IPS-18c (cell line): Measurements from ENCODE around the gene SPATA32.

Experiments used
- H3K4me3 ChIP-seq: 2 replicates; pipeline ENCODE4 v1.7.0; 2013; ENCODE audit warnings: low read depth, mild to moderate bottlenecking, low read length, moderate library complexity; ENCODE audit not compliant: insufficient read depth
- H3K9me3 ChIP-seq: one replicate; pipeline ENCODE4 v1.6.1; 2013; ENCODE audit warnings: mild to moderate bottlenecking, low read length, moderate library complexity; ENCODE audit not compliant: control insufficient read depth, insufficient read depth

SPATA32 gene

DNA sequence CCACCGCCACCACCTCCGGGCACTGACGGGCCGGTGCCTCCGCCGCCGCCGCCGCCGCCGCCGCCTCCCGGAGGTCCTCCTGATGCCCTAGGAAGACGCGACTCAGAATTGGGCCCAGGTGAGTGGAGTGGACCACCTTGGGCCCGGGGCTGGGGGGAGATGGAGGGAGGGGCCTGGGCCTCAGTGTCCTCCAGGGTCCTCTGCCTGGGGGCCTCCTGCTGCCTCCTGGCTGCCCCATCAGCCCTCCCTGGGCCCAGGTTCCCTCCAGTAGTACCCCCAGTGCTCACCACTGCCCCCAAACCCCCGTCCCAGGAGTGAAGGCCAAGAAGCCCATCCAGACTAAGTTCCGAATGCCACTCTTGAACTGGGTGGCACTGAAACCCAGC, 19.9 kb downstream of the SPATA32 start:
- Histone ChIP-seq H3K9me3 (peaks cover 4% of the 10 kb centered on the region), H3K4me3 (peak overlapping the region; percentile 20; the same call in 1 of the 2 replicates)

DNA sequence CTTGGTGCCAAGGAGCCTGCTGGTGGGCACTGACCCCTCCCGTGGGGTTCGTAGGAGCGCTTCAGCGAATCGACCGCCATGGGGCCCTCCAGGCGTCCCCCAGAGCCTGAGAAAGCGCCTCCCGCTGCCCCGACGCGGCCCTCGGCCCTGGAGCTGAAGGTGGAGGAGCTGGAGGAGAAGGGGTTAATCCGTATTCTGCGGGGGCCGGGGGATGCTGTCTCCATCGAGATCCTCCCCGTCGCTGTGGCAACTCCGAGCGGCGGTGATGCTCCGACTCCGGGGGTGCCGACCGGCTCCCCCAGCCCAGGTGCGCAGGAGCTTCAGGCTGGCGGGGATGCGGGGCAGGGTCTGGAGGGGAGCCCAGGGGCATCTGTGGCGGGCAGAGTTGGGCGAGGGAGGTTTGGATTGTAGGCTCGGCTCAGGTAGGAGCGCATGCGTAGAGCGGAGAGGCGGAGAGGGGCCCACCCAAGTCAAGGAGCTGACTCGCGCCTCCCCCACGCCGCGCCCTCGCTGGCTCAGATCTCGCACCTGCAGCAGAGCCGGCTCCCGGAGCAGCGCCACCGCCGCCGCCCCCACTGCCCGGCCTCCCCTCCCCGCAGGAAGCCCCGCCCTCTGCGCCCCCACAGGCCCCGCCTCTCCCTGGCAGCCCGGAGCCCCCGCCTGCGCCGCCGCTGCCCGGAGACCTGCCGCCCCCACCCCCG, 20.4 kb downstream of the SPATA32 start:
- peak overlapping the region; percentile 65 for H3K4me3 ChIP-seq

DNA sequence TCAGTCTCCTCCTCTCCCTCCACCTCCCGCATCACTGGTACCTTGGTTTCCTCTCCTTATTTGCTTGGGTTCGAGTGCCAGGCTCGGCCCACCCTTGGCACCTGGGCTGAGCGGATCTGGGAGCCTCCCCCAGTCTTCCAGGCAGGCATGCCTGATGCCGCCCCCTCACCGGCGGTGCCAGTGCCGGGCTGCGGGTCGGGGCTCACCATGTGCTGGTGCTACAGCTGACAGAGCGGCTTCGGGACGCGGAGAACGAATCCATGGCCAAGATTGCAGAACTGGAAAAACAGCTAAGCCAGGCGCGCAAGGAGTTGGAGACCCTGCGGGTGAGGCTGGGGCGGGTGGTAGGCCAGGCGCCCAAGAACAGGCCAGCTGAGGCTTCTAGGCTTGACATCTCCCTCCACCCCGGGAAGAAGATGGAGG, 21.0 kb downstream of the SPATA32 start:
- peaks cover 4% of the 10 kb centered on the region for H3K9me3 ChIP-seq
- H3K4me3 ChIP-seq, result peak overlapping the region; percentile 65

More for the DNA sequence above, 20.4 kb downstream of the SPATA32 start:
- peaks cover 4% of the 10 kb centered on the region for H3K9me3 ChIP-seq

DNA sequence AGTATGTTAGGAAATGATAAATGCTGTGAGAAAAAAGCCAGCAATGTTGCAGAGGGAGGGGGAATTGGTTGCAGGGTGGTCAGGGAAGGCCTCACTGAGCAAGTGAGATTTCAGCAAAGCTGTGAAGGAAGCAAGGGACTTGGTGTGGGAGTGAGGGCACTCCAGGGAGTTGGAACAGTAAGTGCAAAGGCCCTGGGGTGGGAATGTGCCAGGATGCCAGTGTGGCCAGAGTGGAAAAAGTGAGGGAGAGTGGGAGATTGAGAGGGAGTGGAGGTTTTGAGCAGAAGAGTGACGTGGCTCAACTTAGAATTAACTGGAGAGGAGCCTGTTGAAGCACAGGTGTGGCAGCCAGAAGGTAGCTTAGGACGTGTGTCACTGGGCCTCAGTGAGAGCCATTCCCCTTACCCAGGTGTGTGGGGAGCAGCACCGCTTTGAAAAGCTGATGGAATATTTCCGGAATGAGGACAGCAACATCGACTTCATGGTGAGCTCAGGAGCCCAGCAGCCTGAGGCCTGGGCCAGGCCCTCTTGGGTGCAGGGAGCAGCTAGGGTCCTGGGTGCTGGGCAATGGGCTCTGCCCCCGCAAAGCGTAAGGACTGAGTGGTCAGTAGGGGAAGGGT, 23.6 kb downstream of the SPATA32 start:
- H3K4me3 ChIP-seq, result no peak overlapping the region

DNA sequence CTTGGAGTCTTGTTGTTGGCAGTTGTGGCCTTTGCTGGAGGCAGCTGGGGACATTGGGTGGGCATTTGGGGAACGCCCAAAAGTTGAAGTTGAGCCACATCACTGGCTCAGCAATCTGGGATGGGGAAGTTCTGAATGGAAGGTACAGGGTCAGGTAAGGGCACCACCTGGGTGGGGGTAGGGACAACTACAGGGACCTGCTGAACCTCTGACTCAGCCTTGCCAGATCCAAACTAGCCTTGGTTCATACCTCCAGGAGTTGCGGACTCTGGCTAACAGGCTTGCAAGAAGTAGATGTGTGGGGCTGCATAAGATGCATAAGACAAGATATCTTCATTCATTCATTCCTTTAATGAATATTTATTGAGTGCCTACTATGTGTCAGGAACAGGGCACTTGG, 24.2 kb downstream of the SPATA32 start:
- no peak overlapping the region for H3K4me3 ChIP-seq
- H3K9me3 ChIP-seq, result peaks cover 2% of the 10 kb centered on the region

More for the DNA sequence above, 23.6 kb downstream of the SPATA32 start:
- peaks cover 2% of the 10 kb centered on the region for H3K9me3 ChIP-seq

DNA sequence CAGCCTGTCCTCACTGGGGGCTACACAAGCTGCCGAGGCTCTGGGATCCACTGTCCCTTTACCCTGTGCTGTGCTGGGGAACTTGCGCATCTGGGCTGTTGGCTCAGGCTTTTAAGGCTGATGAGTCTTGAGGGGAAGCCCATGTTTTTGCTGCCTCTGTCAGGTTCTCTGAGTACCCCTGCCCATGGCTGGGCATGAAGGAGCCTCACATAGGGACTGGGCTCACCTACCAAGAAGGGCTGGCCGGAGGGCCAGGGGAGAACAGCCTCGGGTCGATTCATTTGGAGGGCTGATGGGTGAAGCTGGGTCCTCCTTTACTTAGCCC, 25.6 kb downstream of the SPATA32 start:
- no peak overlapping the region for H3K4me3 ChIP-seq
- H3K9me3 ChIP-seq, result peaks cover 2% of the 10 kb centered on the region

DNA sequence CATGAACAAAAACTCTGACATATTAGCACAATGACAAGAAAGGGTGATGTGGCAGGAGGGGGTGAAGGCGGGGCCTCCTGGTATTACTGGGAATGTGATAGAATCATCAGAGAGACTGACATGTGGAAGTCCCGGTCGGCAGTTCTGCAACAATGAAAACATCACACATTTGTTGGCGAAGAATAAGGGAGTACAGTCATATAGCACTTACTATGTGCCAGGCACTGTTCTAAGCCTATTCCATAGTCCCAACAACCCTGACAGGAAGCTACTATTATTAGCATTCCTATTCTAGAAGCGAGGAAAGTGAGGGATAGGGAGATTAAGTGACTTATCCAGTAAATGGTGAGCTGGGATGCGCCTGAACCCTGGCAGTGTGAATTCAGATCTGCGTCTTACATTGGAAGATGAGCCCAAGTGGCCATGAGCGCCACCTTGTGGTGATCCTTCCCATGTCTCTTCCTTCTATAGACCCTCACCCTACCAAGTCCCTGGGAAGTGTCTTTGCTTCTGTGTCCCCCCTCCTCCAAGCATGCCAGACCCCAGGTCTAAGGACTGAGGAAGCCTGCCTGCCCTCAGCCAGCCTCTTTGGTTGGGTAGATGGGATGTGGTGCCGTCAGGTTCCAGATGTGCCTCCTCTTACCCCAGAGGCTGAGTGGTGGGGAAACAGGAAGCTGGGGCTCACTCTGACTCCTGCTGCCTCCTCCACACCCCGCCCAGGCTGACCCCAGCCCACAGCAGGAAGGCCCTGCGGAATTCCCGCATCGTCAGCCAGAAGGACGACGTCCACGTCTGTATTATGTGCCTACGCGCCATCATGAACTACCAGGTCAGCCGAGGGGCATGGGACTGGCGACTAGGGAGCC, 26.2 kb downstream of the SPATA32 start:
- no peak overlapping the region for H3K4me3 ChIP-seq
- H3K9me3 ChIP-seq, result peaks cover 2% of the 10 kb centered on the region

DNA sequence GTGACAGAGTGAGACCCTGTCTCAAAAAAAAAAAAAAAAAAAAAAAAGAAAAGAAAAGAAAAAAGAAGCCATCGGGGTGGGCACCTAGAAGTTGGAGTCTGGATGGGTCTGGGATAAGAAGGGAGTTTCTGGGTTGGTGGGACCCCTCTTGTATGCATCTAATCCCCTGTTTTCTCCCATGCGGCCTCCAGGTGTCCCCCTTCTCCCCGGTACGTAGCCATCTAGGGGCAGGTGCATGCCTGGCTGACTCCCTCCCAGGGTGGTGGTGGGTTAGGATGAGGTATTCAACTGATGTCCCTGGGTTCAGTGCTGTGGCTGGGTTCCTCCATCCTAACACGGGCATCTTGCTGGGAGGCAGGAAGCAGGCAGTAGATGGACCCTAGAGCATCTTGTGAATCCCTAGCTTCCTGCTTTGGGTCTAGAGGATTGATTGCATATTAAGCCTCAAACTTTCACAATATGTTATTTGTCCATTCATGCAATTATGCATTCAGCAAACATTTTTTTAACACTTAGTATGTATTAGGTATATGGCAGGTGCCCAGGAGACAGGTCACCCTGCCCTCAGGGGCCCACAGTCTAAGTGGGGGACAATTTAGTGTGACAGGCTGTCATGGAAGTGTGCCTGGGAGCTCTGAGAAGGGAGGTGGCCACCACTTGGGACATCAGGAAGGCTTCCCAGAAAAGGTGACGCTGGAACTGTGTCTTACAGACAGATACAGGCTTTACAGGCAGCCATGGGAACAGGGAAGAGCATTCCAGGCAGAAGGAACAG, 27.1 kb downstream of the SPATA32 start:
- H3K4me3 ChIP-seq, result no peak overlapping the region
- no peaks in the 10 kb centered on the region for H3K9me3 ChIP-seq

DNA sequence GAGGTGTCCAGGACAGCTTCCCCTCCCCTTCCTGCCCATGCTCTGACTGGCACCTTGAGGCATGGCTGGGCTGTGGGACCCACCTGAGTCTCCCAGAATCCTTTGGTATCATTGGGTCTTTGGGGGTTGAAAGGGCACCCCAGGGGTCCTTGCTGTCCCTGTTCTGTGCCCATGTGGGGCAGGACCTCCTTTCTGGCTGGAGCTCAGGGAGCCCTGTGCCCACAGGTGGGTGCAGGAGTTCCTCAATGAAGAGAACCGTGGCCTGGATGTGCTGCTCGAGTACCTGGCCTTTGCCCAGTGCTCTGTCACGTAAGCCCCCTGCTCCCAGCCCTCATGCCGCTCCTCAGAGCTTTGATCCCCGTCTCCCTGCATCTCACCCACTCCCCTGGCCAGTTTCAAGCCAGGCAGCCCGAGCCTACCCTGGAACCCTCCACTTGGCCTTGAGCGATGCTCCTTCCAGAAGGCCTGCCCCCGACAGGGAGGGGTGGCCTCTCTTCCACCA, 28.4 kb downstream of the SPATA32 start:
- Histone ChIP-seq H3K4me3 (no peak overlapping the region), H3K9me3 (no peaks in the 10 kb centered on the region)

DNA sequence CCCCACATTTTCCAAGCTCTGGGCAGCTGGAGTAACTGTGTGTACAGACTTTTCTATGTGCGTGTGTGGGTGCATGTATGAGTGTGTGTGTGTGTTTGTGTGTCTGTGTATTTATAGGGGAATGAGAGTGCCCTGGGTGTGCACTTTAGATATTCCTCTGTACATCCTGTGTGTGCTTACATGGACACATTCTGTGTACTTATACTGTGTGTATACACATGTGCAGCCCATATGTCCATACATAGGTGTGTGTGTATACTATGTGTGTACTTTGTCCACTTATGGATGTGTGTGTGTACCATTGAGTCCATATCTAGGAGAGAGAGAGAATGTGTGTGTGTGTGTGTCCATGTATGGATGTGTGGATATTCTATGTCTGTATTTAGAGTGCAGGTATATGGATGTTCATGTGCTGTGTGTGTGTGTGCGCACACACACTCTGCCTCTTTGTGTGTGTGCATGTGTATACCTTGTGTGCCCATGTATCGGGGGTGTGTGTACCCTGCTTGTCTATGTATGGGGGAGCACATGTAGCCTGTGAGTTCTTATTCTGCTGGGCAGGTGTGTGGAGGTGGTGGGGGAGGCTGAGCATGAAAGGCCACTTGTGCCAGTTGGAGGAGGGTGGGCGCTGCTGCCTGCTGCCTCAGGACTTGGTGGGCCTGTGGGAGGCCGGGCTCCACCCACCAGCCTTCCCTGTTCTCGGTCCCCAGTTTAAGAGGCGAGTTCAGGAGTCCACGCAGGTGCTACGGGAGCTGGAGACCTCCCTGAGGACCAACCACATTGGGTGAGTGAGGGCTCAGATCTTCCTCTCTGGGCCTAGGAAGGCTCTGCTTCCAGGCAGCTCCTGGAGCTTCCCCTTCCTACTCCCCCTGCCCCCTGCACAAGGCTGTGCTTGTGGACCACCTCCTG, 29.1 kb downstream of the SPATA32 start:
- no peak overlapping the region for H3K4me3 ChIP-seq
- no peaks in the 10 kb centered on the region for H3K9me3 ChIP-seq

DNA sequence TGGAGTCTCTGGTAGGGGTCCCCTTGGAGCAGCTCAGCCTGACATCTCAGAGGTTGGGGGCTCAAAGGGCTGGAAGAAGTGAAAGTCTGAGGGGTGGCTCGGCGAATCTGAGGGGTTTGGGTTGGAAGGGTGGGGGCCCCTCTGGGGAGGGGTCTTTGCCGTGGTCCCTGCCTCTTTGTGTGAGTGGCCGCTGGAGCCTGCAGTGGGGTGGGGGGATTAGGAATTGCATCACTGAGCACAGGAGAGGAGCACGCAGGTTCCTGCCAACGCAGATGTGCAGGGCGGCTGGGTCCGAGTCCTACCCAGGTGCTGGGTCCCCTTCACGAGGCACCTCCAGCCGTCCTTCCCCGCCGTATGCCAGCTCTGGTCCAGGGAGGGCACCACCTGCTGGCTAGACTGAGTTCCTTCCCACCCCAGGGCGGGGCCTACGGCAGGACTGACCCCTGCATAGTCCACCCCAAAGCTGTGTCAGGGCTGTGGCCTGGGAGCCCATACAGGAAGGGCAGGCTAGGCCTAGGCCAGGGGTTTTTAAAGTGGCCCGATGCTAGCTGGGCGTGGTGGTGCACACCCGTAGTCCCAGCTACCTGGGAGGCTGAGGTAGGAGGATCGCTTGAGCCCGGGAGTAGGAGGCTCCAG, 30.3 kb downstream of the SPATA32 start:
- H3K4me3 ChIP-seq, result no peak overlapping the region
- H3K9me3 ChIP-seq, result no peaks in the 10 kb centered on the region

DNA sequence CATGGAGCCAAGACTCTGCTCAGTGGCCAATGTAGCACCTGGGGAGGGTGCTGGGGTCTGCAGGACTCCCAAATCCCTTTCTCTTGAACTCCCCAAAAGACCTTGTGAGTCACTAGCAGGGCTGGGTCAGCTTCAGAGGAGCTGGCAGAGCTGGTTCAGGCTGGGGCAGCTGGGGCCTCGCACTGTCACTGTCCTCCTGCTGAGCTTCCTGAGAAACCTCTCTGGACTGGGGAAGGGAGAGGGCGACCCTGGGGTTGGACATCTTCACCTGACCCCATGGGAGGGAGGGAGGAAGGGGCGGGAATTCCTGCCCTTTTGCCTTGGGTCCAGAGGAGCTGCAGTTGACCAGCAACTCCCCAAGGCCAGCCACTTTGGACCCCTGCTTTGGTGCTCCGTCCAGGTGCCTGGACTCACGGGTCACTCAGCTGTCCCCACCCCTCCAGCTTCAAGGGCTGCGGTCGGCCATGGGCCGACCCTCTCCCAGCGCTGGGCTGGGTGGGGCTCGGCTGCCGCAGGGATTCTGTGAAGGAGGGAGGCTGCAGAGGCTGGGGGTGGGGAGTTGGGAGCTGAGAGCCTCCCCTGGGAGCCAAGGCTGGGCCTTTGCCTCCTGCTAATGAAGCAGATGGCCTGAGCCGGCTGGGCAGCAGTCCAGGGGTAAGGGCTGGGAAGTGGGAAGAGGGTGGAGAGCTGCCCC, 31.0 kb downstream of the SPATA32 start:
- Histone ChIP-seq H3K9me3 (no peaks in the 10 kb centered on the region), H3K4me3 (no peak overlapping the region)

DNA sequence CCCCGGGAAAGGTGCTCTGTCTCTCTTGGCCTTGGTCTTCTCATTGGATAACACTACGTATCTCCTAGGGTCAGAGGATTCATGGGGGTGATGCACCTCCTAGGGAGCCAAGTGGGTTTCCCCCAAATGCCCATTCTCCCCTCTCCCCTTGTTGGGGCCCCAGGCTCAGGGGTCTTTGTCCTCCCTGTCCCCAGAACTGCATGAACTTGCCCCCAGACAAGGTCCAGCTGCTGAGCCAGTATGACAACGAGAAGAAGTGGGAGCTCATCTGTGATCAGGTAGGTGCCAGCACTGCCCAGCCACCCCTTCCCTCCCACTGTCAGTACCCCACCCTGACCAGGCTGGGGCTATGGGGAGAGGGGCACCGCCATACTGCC, 31.5 kb downstream of the SPATA32 start:
- no peaks in the 10 kb centered on the region for H3K9me3 ChIP-seq

DNA sequence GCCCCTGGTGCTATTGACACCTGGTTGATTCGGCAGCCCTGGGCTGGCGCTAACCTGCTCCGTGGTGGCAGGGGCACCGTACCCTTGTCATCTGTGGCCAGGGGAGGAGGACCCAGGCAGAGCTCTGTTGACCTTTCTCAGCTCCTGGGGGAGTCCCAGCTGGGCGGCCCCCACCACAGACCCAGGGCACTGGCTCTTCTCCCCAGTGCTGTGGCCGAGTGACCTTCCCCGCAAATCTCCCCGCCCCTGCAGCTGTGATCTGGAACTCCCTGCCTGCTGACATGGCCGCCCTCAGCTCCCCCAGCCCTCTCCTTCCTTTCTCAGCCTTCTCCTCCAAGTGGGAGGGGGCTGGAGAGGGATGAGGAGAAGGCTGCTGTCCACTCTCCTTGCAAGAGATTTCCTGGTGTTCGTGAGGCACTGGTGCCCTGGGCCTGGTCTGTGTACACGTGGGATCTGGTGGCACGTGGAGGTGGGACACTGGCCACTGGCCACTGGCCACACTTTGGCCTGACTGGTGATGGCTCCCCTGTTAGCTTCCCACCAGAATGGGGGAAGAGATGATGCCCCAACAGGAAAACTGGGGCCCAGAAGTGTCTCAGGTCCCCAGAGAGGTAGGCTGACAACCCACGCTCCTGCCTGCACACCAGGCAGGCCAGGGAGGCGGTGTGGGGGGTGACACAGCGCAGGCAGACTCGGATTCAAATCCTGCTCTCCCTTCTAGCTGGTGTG, 32.0 kb downstream of the SPATA32 start:
- Histone ChIP-seq H3K9me3 (no peaks in the 10 kb centered on the region), H3K4me3 (no peak overlapping the region)

More for the DNA sequence above, 31.5 kb downstream of the SPATA32 start:
- no peak overlapping the region for H3K4me3 ChIP-seq
